HG03342 (cell line): ENCODE data around the gene LATS2.
"Not testable (repeated sequence)": the region's sequence is repeated elsewhere in the genome, so short reads cannot be mapped to it uniquely, and the experiment has no call there.

Experiments
- ATAC-seq: cut with Tn5 transposase; IDR thresholded peaks from one replicate; pipeline ENCODE4 v1.9.1; 2021; ENCODE audit warnings: mild to moderate bottlenecking, moderate library complexity; ENCODE audit not compliant: unreplicated experiment

The LATS2 gene

GRCh38 chr13:20968745-20969144 lies 92.6 kb downstream of the LATS2 start:
- ATAC-seq, result no peak

GRCh38 chr13:20967340-20967739 lies 94.0 kb downstream of the LATS2 start:
- ATAC-seq, result no peak

GRCh38 chr13:20964904-20965303 lies 96.5 kb downstream of the LATS2 start:
- no peak for ATAC-seq

- not testable (repeated sequence) for ATAC-seq
These were observed 99.7 kb downstream of the LATS2 start for GRCh38 chr13:20961663-20962062.

GRCh38 chr13:20960663-20961309 lies 100.6 kb downstream of the LATS2 start:
- no peak for ATAC-seq

- not testable (repeated sequence) for ATAC-seq
These were observed 104.3 kb downstream of the LATS2 start for GRCh38 chr13:20957049-20957620.

- ATAC-seq, result no peak
These were observed 105.9 kb downstream of the LATS2 start for GRCh38 chr13:20955496-20955895.

- ATAC-seq, result no peak
These were observed 108.0 kb downstream of the LATS2 start for GRCh38 chr13:20953245-20953931.

- no peak for ATAC-seq
These were observed 108.5 kb downstream of the LATS2 start for GRCh38 chr13:20952838-20953237.

- not testable (repeated sequence) for ATAC-seq
These were observed 113.4 kb downstream of the LATS2 start for GRCh38 chr13:20948001-20948400.

GRCh38 chr13:20945952-20946383 lies 115.4 kb downstream of the LATS2 start:
- no peak for ATAC-seq

- ATAC-seq, result no peak
These were observed 118.3 kb downstream of the LATS2 start for GRCh38 chr13:20942938-20943559.

GRCh38 chr13:20940511-20940910 lies 120.9 kb downstream of the LATS2 start:
- ATAC-seq, result not testable (repeated sequence)

GRCh38 chr13:20940083-20940482 lies 121.3 kb downstream of the LATS2 start:
- no peak for ATAC-seq

- ATAC-seq, result no peak
These were observed 121.7 kb downstream of the LATS2 start for GRCh38 chr13:20939662-20940061.

- no peak for ATAC-seq
These were observed 123.1 kb downstream of the LATS2 start for GRCh38 chr13:20938302-20938701.

- no peak for ATAC-seq
These were observed 133.7 kb downstream of the LATS2 start for GRCh38 chr13:20927596-20928257.

GRCh38 chr13:20925395-20925790 lies 136.0 kb downstream of the LATS2 start:
- ATAC-seq, result not testable (repeated sequence)

- no peak for ATAC-seq
These were observed 136.5 kb downstream of the LATS2 start for GRCh38 chr13:20924758-20925394.

GRCh38 chr13:20923272-20923671 lies 138.1 kb downstream of the LATS2 start:
- no peak for ATAC-seq
